HCT116 (cell line): Measurements from ENCODE around the gene DNAJB1. TPM values are rescaled to one million over a fixed set of nuclear protein-coding genes. Genes with fewer than 3 reads are reported as not detected.
A peak's percentile ranks its signal among the peaks of the same experiment; 100 is the strongest.

Experiments used
- ATAC-seq: fragments of 200-7000 bp; cut with Tn5 transposase; 2 replicates; pipeline ENCODE4 v1.9.1; 2020; ENCODE audit warnings: mild to moderate bottlenecking, moderate library complexity
- BruUV-seq: library from RNA; stranded (reverse); fragments of 400-500 nt; replicated peaks from 2 replicates; lab custom pipeline; 2021; lab: Mats Ljungman, UMichigan
- CTCF ChIA-PET: fragments of 300-600 bp; sonication (Branson Sonifier 250); formaldehyde crosslinking; loops from one replicate; lab custom pipeline; 2021; ENCODE audit warnings: antibody characterized with exemption; lab: Charles Lee
- POLR2A ChIA-PET: fragments of 300-600, 350-600 bp; sonication (Branson Sonifier 250); formaldehyde crosslinking; loops from one replicate; lab custom pipeline; 2021; ENCODE audit warnings: antibody characterized with exemption; lab: Charles Lee
- RAD21 ChIA-PET, 2 experiments: fragments of 300-600 bp; sonication (Branson Sonifier 250); formaldehyde crosslinking; loops; one replicate each; lab custom pipeline; 2023; ENCODE audit warnings: low total read pairs in 2 of 2; ENCODE audit not compliant: uncharacterized antibody in 2 of 2, unreplicated experiment in 2 of 2, low non-redundant PET in 1 of 2; lab: Charles Lee
- DNase-seq: peaks from one replicate; pipeline ENCODE4 v3.0.0-alpha.2; 2010; ENCODE audit warnings: low read depth, low spot score
- H2AFZ ChIP-seq: fragments of 200-600 bp; shearing (Covaris generic), sonication (generic); 2 replicates; pipeline ENCODE4 v1.6.1; 2017; ENCODE audit warnings: low read depth, mixed run types, mixed read lengths, antibody characterized with exemption, low read length; ENCODE audit not compliant: poor library complexity, severe bottlenecking
- H3K27ac ChIP-seq: 2 replicates; pipeline ENCODE4 v1.5.1; 2012; ENCODE audit warnings: low read depth, low read length
- H3K27me3 ChIP-seq: fragments of 200-600 bp; sonication (generic); 2 replicates; pipeline ENCODE4 v1.6.1; 2016; ENCODE audit warnings: mixed run types, low read length, mixed read lengths; ENCODE audit not compliant: insufficient read depth
- H3K36me3 ChIP-seq, 2 experiments: fragments of 200-500 bp in 1 of 2; fragments of 200-600 bp in 1 of 2; sonication (Bioruptor generic) in 1 of 2; sonication (generic) in 1 of 2; 2 replicates each; pipeline versions ENCODE4 v1.5.1 to v1.6.1; 2014 to 2016; ENCODE audit warnings: low read length in 2 of 2, inconsistent platforms in 1 of 2, mixed read lengths in 1 of 2, mixed run types in 1 of 2; ENCODE audit not compliant: insufficient read depth in 2 of 2, control insufficient read depth in 1 of 2
- H3K4me1 ChIP-seq, 2 experiments: fragments of 200-600 bp in 1 of 2; sonication (generic) in 1 of 2; 2 replicates each; pipeline versions ENCODE4 v1.5.1 to v1.6.1; 2012 to 2017; ENCODE audit warnings: low read length in 2 of 2, inconsistent platforms in 1 of 2, mild to moderate bottlenecking in 1 of 2, mixed read lengths in 1 of 2, mixed run types in 1 of 2, moderate library complexity in 1 of 2; ENCODE audit not compliant: insufficient read depth in 2 of 2, control insufficient read depth in 1 of 2
- H3K4me2 ChIP-seq: fragments of 200-600 bp; sonication (generic); 2 replicates; pipeline ENCODE4 v1.6.1; 2017; ENCODE audit warnings: mixed run types, low read length, mixed read lengths
- H3K4me3 ChIP-seq, 2 experiments: fragments of 200-600 bp in 1 of 2; sonication (generic) in 1 of 2; replicated peaks in 1 of 2; 2 replicates each; pipeline ENCODE4 v1.5.1; 2011 to 2016; ENCODE audit warnings: low read length in 2 of 2, control low read depth in 1 of 2, low read depth in 1 of 2, mild to moderate bottlenecking in 1 of 2, mixed read lengths in 1 of 2, mixed run types in 1 of 2
- H3K79me2 ChIP-seq: fragments of 200-600 bp; sonication (generic); 2 replicates; pipeline ENCODE4 v1.6.1; 2017; ENCODE audit warnings: mild to moderate bottlenecking, mixed run types, low read length, moderate library complexity, mixed read lengths; ENCODE audit not compliant: insufficient read depth
- H3K9ac ChIP-seq: fragments of 200-600 bp; sonication (generic); 2 replicates; pipeline ENCODE4 v1.6.1; 2016; ENCODE audit warnings: low read length, mixed read lengths
- H3K9me2 ChIP-seq: fragments of 200-600 bp; sonication (generic), shearing (Covaris generic); 2 replicates; pipeline ENCODE4 v1.6.1; 2017; ENCODE audit warnings: mixed run types, mild to moderate bottlenecking, moderate library complexity; ENCODE audit not compliant: insufficient read depth
- H3K9me3 ChIP-seq, 2 experiments: fragments of 200-500 bp in 1 of 2; fragments of 200-600 bp in 1 of 2; sonication (Bioruptor generic) in 1 of 2; sonication (generic) in 1 of 2; 2 replicates each; pipeline ENCODE4 v1.6.1; 2014 to 2017; ENCODE audit warnings: low read length in 2 of 2, mixed read lengths in 2 of 2, inconsistent platforms in 1 of 2, low read depth in 1 of 2, mild to moderate bottlenecking in 1 of 2, mixed run types in 1 of 2, moderate library complexity in 1 of 2; ENCODE audit not compliant: control insufficient read depth in 1 of 2, insufficient read depth in 1 of 2
- H4K20me1 ChIP-seq: fragments of 200-600 bp; sonication (generic), shearing (Covaris generic); 2 replicates; pipeline ENCODE4 v1.6.1; 2017; ENCODE audit warnings: mixed run types, mild to moderate bottlenecking, moderate library complexity; ENCODE audit not compliant: insufficient read depth
- ATF3 ChIP-seq: IDR thresholded peaks from 2 replicates; pipeline ENCODE4 v1.6.1; 2012
- CTCF ChIP-seq, 3 experiments: fragments of 200-600 bp in 1 of 3; sonication (generic) in 1 of 3; IDR thresholded peaks in 2 of 3; conservative IDR thresholded peaks in 1 of 3; 2 replicates each; pipeline ENCODE4 v1.5.1; 2012 to 2017; ENCODE audit warnings: low read depth in 2 of 3, low read length in 2 of 3, antibody characterized with exemption in 1 of 3, borderline replicate concordance in 1 of 3, control low read depth in 1 of 3, mild to moderate bottlenecking in 1 of 3, mixed read lengths in 1 of 3, mixed run types in 1 of 3, moderate library complexity in 1 of 3; ENCODE audit not compliant: insufficient read depth in 1 of 3
- EGR1 ChIP-seq: IDR thresholded peaks from 2 replicates; pipeline ENCODE4 v1.6.1; 2012; ENCODE audit warnings: low read depth
- JUND ChIP-seq: IDR thresholded peaks from 2 replicates; pipeline ENCODE4 v1.6.1; 2012
- MAX ChIP-seq: IDR thresholded peaks from 2 replicates; pipeline ENCODE4 v1.6.1; 2012
- POLR2AphosphoS5 ChIP-seq: IDR thresholded peaks from 2 replicates; pipeline ENCODE4 v1.6.1; 2011; ENCODE audit warnings: mild to moderate bottlenecking, low read depth, low read length, moderate library complexity
- RAD21 ChIP-seq: IDR thresholded peaks from 2 replicates; pipeline ENCODE4 v1.6.1; 2012; ENCODE audit warnings: low read depth, mild to moderate bottlenecking
- SIN3A ChIP-seq: IDR thresholded peaks from 2 replicates; pipeline ENCODE4 v1.6.1; 2012; ENCODE audit warnings: low read depth
- SP1 ChIP-seq: IDR thresholded peaks from 2 replicates; pipeline ENCODE4 v1.6.1; 2012; ENCODE audit warnings: low read depth
- SRF ChIP-seq: IDR thresholded peaks from 2 replicates; pipeline ENCODE4 v1.6.1; 2012; ENCODE audit warnings: low read depth
- TCF7L2 ChIP-seq: IDR thresholded peaks from 2 replicates; pipeline ENCODE4 v1.7.0; 2011; ENCODE audit warnings: borderline replicate concordance, inconsistent platforms; ENCODE audit not compliant: insufficient read depth, insufficient read length; ENCODE audit errors: extremely low read depth
- ZFX ChIP-seq: fragments of 450-650 bp; IDR thresholded peaks from 2 replicates; pipeline ENCODE4 v1.6.1; 2017
- ZNF274 ChIP-seq: fragments of 200-500 bp; sonication (Bioruptor generic); IDR thresholded peaks from 2 replicates; pipeline ENCODE4 v1.6.1; 2014; ENCODE audit warnings: mild to moderate bottlenecking, low read depth, low read length, inconsistent platforms
- intact Hi-C: fragments of 100-400 bp; cut with micrococcal nuclease; formaldehyde crosslinking; loops from 2 replicates; pipeline ENCODE4 v1.10.0; 2022
- total RNA-seq: library from RNA; stranded (reverse); gene quantifications from one replicate; pipeline ENCODE4 v1.2.1, GENCODE V29; 2021; ENCODE audit not compliant: unreplicated experiment

Gene DNAJB1
- total RNA-seq, 1 experiment from 2014 or later, result 175 TPM

- H2AFZ ChIP-seq, result no peak overlapping the region
- intact Hi-C loops, result no loop called here
- no peaks in the 10 kb centered on the region for H3K9me3 ChIP-seq
- peaks cover 87% of the 10 kb centered on the region for H3K79me2 ChIP-seq
- H4K20me1 ChIP-seq, result no peaks in the 10 kb centered on the region
- CTCF ChIA-PET, result interaction anchor here (0.6 to 1.6 kb wide), 3 partner anchors 14 to 32 kb away, joined by 4 to 5 read pairs (median 4); no protein-coding TSS in a partner anchor
- no peak overlapping the region for H3K4me3 ChIP-seq
- TF ChIP-seq TCF7L2 (no peak), JUND (no peak), EGR1 (no peak), ZFX (no peak), RAD21 (no peak), SP1 (no peak), SIN3A (no peak), CTCF (IDR thresholded peaks at IDR 0.05 in 2 of 3, conservative IDR thresholded peaks at IDR 0.05 in 1 of 3; ENCODE audit: borderline replicate concordance in 1 of 3, insufficient read depth in 1 of 3, low read depth in 2 of 3, low read length in 2 of 3) (no peak), POLR2AphosphoS5 (no peak), ATF3 (no peak), MAX (no peak), SRF (no peak), ZNF274 (no peak)
- peaks cover 0 to 9% of the 10 kb centered on the region in 2 experiments; a peak in 1 of 4 replicates for H3K36me3 ChIP-seq
- H3K4me2 ChIP-seq, result peak overlapping the region; percentile 74
- BruUV-seq, result no TSS peak
- no peaks in the 10 kb centered on the region for H3K9me2 ChIP-seq
- peak; percentile 88 for DNase-seq
- H3K9ac ChIP-seq, result peak overlapping the region; percentile 39; the same call in 1 of the 2 replicates
- H3K27ac ChIP-seq, result peak overlapping the region; percentile 45
- RAD21 ChIA-PET, result no interaction called here
- peaks cover 13 to 36% of the 10 kb centered on the region in 2 experiments for H3K4me1 ChIP-seq
- H3K27me3 ChIP-seq, result no peaks in the 10 kb centered on the region
- ATAC-seq, result peak; percentile 96
- POLR2A ChIA-PET, result interaction anchor here (1.4 to 2.5 kb wide), 3 partner anchors 10 to 19 kb away, joined by 4 to 13 read pairs (median 5); partner anchors contain the start of gene DNAJB1
These were observed 18.9 kb upstream of the DNAJB1 start for GRCh38 chr19:14536926-14537692.
